HG02798 (cell line): Measurements from ENCODE around the gene PHOX2B.

ENCODE experiments used
- ATAC-seq: cut with Tn5 transposase; IDR thresholded peaks from one replicate; pipeline ENCODE4 v1.9.1; 2021; ENCODE audit warnings: mild to moderate bottlenecking; ENCODE audit not compliant: unreplicated experiment, poor library complexity

Gene PHOX2B

DNA sequence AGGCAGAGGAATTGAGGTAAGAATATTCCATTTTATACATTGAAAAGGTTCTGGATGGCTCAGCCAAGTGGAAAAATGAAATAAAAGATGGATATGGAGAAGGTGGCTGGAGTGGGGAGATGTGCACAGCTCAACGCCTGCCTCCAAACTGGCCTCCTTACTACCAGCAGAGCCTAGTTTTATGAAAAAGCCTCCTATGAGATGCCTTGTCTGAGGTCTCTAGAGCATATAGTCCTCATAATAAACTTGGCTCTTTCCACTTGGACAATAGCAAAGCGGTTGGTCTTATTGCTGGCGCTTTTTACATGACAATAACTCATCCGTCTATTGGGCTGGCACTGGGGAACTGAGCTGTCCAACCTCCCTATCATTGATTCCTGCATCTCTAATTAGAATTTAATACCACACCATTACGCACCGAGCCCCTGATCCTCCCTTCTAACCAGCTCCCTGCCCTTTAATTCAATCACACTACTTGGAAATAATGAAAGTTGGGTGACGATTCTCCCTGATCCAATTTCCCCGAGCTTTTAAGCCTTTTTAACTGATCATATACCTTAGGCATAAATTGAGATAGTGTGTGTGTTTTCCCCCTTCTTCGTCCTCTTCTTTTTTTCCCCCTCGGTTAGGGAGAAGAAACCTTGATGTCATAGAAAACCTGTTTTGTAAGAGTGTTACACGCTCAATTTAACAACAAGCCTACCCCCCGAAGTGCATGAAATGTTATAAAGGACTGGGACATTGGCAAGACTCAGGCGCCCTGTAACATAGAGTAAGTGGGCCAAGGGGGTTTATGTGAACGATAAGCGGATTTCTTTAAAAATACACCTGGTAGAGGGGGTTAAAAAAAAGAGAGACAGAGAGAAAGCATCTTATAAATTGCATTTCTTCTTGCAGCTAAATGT lies at the start of gene PHOX2B:
Gene PHOX2B (minus strand): TSS at position 155 of the 905 bp plus-strand sequence. CDS start 115 bp downstream, at position 40.
- no peak for ATAC-seq

DNA sequence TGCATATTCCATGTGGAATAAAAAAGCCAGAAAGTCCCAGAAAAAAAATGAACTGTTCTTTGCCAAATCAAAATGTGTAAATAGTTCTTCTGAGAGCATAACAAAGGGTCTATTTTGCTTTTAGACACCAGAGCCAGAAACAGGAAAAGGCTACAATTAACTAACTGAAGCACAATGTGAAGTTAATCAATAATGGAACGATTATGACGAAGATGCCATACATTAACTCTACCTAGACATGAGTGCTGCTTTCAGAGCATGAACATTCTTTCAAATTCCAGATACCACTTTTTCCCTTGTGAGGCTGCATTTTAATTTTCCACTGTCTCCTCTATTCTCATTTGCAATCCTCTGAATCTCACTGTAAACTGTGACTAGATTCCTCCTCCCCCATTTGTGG lies 48.7 kb upstream of the PHOX2B start:
- ATAC-seq: no peak

DNA sequence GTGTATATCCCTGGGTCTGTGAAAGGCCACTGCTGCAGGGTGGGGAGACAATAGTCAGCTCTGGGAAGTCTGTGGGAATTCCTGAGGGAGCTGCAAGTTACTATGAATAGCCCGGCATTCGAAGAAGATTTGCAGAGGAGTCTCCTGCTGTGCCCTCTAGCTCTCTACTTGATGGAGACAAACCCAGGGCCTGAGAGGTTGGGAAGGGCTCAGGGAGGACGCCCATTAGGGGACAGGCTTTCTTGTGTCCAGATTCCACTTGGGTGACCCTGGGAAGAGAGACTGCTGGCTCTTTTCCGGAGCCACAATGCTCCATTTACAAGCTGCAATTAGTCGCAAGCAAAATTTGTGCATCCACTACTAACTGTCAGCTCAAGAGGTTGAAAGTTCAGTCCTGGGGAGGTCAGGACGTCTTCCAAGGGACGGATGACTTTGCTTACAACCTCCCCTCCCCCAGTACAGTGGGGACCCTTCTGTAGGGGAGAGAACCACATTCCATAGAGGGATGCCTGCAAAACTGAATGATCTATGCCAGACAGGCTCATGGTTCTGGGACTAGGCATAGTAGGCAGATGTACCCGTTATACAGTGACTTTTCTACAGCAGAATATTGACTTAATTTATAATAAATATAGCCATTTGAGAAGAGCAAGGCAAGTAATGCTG lies 48.2 kb upstream of the PHOX2B start:
- no peak for ATAC-seq

DNA sequence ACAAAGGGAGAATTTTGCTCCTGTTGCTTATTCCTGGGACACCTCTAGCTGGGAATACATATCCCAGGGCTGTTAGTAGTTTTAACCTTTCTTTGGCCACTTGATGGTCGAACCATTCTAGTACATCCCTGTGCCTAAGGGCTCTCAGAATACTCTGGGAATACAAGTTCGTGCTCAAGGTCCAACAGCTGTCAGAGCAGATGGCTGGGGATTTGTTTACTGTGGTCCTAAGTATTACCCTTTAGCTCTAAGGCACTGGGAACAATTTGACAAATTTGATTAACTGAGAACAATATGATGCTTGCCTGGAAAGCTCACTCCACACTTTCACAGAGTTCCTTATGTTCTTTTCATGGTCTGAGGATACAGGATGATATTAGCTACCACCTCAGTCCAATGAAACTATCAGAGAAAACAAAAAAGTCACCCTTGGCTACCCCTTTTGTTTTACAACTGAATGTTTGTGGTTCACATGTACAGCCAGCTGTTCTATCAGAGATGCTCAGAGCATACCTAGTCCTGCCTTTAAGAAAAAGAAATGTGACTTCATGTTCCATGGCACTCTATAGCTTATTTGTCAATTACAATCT lies 47.4 kb upstream of the PHOX2B start:
- ATAC-seq: no peak

DNA sequence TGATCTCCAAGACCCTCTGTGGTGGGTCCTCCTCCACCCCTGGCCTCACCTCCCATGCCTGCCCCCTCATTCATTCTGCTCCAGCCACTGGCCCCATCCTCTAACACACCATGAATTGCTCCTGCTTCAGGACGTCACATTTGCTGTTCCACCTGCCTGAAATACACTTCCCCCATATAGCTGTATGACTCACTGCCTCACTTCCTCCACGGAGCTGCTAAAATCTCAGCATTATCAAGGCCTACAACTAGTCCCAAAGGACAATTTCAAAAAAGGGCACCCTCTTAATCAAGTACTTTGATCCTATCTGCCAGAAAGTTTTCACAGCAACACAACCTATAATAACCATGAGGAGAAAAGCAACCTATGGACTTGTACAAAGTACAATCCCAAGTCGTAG lies 43.6 kb upstream of the PHOX2B start:
- no peak for ATAC-seq

DNA sequence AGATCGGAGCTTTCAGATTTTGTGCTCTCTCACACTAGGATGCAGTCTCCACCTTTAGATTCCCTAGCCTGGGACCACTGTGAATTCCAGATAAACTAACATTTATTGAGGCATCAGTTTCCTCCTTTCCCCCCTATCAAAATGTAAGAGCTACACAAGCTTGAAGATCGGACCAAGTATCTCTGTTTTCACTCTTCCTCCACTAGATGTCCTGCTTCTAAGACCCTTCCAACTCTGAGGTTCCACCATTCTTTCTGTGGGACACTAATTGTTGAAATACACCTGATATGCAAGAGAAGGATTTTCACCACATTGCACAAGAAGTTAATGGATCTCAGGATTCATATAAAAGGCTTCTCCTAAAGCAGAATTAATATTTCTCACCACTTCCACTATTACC lies 43.0 kb upstream of the PHOX2B start:
- no peak for ATAC-seq

DNA sequence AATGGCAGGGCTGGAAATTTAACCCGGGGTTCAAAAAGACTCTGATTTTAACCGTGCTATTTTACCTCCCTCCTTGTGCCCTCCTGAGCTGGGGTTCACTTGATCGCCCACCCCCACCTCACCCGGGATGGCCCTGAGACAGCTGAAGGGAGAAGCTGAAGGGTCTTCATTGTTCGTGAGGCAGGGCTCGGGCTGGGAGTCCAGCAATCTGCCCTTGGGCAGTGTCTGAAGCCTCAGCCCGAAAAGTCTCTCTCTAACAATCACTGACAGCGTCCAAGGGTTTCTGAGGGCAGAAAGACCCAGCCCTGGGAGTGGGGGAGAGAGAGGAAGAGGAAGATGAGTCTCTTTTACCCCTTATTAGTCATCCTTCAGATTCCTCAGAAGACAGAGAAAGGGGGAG lies 39.4 kb upstream of the PHOX2B start:
- ATAC-seq: no peak

DNA sequence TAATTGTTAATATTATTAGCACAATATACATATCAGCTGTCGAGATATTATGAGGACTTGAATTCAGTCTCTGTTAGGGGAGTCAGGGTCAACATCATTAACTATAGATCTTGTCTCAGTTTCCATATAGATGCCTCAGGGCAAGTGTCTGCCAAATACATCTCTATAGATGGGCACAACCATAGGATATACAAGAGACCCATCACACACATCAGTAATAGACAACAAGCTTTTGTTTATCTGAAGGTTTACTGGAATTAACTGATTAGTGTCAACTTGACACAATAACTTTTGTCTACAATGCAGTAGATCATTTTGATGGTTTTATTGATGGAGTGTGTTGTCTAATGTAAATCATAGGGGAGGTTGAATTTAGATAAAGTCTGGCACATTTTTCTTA lies 37.1 kb upstream of the PHOX2B start:
- ATAC-seq: no peak

DNA sequence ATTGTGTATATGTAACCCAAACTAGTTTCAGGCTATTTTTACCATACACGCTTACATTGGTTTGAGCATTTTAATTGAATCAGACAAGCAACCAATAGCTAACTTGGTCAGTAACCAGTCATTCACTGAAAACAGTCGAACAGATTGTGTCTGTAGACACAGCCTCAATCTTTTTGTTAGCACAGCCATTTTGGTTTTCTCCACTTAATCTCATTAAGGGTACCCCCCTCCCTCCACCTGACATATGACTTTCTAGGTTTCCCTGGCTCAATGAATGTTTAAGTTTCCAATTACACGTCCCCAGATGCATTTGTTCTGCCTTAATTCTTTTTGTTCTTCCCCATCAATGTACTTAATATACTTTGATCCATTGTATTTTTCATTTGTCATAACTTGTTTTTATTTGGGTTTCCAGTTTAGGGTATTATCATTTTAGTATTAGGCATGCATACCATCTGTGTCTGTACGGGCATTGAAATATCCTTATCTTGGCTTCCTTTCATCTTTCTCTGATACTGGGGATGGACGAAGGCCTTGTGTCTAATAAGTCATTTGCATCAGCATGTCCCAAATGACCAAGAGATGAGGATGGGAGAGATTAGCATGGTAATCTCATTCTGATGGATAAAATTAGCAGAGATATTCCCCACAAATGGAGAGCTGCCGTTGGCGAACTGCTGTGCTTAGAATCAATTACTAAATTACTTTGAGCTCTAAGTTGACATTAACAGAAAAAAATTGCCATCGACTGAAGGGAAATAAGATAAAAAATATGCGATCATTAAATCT lies 35.9 kb upstream of the PHOX2B start:
- no peak for ATAC-seq

DNA sequence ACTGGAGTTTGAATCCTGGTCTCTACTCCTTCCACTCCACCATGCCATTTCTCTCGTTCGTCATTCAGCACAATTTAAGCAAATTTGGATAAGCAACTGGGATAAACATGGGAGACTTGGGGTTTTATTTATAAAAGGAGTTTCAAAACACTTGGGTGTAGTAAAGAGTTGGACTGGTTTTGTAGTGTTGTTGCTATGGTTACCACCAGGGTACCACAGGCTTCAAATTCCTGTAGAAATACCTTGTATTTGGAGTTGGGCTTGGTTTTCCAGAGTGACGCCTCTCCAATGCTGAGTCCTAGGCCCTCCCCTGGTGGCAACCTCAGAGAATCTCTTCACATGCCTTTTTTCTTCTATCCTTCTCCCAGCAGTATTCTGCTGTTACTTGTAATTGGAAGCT lies 27.9 kb upstream of the PHOX2B start:
- no peak for ATAC-seq

DNA sequence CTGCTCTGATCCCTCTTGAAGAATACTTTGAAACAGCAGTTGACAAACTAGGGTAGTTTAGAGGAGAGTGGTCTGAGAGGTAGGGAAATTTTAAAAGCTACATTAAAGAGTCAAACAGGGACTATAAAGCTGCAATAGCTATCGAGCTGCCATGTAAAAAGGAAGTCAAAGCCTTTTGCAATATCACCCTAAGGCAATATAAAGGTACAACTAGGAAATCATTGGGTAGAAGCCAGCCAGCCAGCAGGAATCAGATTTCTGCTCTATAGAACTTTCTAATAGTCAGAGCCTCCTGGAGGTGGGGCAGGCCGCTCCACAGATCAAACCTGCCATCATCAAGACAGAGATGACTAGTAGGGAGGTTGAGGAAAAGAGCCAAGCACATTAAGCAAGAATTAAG lies 15.2 kb upstream of the PHOX2B start:
- ATAC-seq: no peak

DNA sequence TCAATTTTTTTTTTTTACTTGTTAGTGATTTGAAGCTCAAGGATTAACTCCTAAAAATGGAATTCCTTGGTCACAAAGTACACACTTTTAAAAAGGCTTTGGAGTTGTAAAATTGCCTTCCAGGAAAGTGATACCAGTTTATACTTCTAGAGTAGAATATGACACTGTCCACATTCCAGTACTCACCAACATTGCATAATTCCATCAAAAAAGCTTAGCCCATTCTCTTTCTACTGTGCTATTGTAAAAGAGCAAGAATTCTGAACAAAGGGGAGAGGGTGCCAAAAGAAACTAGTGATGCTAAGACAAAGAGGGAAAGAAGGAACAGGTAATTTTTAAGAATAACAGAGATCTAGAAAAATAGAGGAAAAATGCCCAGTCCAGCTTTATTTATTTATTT lies 10.4 kb upstream of the PHOX2B start:
- ATAC-seq: no peak

DNA sequence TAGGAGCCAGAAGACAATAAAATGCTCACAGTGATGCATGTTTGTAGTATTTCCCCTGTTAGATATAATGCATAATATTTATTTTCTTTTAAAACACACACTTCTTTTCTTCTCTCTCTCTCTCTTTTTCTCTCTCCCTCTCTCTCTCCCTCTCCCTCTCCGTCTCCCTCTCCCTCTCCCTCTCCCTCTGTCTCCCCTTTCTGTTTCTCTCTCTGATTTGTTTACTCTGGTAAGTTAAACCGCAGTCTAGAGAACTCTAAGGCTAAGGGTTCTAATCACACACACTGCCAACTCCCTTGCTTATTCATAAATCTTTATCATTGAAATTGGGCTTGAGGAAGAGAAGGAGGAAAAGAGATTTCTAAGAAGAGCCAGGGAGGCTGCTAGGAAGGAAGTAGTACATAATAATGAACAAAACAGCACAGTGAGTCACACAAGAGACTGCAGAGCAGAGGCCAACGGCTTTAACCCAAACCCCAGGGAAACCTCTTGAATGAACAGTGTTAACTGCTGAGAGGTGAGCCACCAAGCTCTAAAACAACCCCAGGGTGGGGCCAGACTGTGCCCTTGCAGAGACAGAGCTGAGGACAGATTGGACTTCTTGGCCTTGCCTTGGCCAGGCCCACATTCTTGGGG lies 9.1 kb upstream of the PHOX2B start:
- ATAC-seq: no peak

DNA sequence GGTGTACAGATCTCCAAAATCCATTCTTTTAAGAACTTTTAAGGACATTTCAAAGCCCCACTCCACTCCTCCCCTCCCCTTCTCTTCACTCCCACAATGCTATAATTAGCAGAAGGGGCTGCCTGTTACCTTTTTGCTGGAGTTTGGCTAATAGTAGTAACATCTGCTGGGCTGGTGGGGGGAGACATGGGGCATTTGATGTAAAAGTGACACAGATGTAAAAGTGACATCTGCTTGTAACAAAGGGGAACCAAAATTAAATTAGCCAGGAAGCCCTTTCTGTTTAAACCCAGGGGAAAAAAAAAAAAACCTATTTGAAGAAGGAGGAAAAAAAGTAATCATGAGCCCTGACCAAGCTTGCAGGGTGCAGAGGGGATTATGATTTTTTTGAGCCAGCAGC lies 5.4 kb upstream of the PHOX2B start:
- ATAC-seq: no peak

DNA sequence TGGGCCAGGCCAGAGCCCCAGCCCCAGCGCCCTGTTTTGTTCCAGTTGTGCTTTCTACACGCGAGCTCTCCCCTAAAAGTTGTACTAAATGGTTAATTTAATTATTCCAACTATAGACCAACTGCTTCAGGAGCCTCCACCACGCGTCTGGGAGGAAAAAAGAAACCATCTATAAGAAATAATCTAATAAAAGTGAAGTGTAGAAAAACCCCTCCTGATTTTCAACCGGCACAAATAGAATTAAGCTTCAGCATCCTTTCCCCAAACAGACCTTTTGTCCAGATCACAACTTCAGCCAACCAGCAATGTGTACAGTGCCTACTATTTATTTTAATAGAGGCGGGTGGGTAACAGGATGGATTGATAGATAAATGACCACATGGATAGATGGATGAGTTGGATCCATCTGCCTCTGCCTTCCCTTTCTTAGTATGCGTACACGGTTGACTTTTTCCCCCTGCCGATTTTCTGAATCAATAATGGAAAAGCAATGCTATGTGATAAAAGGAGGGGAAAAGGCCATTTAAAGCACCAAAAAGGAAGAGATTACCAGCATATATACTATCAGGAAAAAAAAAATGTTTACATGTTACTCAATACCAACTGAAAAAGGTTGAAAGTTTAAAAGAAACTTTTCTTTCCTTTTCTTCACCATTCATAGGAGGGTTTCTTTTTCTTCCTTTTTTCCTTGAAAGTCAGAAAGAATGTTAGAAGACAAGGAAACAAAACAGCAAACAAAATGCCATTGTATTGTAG lies 3.7 kb upstream of the PHOX2B start:
- no peak for ATAC-seq

DNA sequence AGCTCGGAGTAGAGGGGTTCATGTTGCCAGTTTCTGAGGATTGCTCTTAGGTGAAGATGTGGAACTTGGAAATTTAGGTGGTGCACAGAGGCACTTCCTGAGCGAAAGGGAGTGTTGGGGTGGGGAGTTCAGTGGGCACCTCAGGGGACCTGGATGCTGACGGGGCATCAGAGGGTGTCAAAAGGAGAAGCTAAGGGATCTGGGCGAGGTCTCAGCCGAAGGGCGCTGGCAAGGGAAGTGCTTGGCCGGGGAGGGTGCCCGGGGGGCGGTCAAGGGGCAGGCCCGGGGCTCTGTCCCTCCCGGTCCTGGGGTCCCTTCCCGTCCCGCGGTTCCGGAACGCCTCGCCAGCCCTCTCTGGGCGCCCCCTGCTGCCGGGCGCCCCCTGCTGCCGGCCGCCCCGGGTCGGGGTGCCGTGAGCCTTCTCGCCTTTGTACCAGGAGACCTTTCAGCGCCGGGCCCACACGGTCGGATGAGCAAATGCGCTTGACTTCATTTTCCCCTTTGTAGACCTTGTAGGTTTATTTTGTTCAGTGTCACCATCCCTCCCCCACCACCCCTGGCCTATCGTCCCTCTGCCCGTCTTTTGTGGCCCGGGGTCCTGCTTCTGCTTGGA lies 3.0 kb upstream of the PHOX2B start:
- no peak for ATAC-seq

DNA sequence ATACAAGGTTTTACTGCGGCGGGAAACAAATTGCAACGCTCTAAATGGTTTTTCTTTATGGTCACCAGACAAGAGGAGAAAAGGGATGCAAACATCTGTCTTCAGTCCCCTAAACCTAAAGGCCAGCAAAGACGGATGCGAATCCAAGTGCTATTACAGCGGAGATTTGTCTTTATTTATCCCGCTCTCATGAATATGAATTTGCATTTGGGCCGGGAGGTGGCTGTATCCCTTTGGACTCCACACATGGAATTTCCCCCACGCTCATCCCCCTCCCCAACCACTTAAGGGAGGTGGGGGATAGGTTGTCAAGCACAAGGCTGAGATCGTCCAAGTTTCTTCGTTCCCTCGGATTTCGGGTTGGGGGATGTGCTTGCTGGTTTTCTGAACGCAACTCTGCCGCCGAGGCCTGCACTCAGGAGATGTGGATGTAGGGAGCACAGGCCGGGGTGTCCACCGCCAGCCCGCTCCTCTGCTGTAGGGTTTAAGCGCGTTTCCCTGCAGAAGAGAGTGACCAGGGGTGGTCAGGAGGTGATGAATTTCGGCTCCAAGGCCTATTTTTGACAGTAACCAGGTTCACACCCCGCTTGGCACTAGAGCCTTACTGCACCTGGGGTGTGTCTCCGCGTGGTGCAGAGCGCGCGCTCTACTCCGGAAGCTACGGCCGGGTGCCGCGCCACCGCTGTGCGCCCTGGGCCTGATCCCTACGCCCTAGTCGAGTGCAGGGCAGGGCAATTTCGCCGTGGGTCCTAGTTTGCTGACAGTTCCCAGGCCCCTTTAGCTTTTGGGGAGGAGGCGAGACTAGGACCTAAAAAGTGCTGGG lies 2.3 kb upstream of the PHOX2B start:
- no peak for ATAC-seq

DNA sequence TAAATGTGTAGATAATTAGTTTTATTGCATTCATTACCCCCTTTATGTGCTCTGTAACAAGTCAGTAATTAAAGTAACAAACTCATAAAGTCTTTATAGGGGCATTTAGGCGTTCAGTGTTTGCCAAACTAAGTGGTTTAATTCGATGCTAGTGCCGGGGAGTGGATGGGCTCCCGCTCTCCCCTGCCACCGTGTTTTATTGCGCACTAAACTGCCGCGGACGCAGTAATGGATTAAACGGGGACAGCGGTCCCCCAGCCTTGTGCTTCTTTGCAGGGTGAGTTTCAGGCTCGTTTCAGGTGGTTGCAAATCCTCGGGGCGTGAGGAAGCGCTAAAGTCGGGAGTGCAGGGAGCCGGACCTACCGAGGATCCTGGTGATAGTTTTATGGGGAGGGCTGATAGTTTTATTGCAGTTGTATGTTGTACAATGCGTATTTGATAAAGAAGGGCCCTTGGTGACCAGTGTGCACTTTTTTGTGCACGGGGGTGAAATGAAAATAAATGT lies 1.6 kb upstream of the PHOX2B start:
- ATAC-seq: no peak
